ENCODE data around the gene DMRT3.

DMRT3 gene

GRCh38 chr9:972501-973294, 3.8 kb upstream of the DMRT3 start:
- peaks cover 8% of the 10 kb centered on the region for H3K4me1 ChIP-seq (ENCODE audit: control insufficient read depth, insufficient read depth, low read length)
- H3K4me3 ChIP-seq (ENCODE audit: low read length) = no peak overlapping the region
- no peaks in the 10 kb centered on the region for H3K36me3 ChIP-seq (ENCODE audit: insufficient read depth, low read length)
- H3K9me3 ChIP-seq (replicated peaks; ENCODE audit: low read length) = no peaks in the 10 kb centered on the region
- peak overlapping the region; percentile 67 for H3K4me2 ChIP-seq (ENCODE audit: low read length)
- peaks cover 55% of the 10 kb centered on the region for H3K27me3 ChIP-seq (ENCODE audit: control insufficient read depth, insufficient read depth, low read length)
- H3K9ac ChIP-seq (ENCODE audit: low read depth, low read length) = no peak overlapping the region

GRCh38 chr9:973295-973834, 3.1 kb upstream of the DMRT3 start:
- Histone ChIP-seq H3K4me2 (ENCODE audit: low read length) (no peak overlapping the region), H3K9me3 (replicated peaks; ENCODE audit: low read length) (no peaks in the 10 kb centered on the region), H3K27me3 (ENCODE audit: control insufficient read depth, insufficient read depth, low read length) (peaks cover 57% of the 10 kb centered on the region), H3K36me3 (ENCODE audit: insufficient read depth, low read length) (no peaks in the 10 kb centered on the region), H3K4me1 (ENCODE audit: control insufficient read depth, insufficient read depth, low read length) (peaks cover 3% of the 10 kb centered on the region), H3K9ac (ENCODE audit: low read depth, low read length) (no peak overlapping the region), H3K4me3 (ENCODE audit: low read length) (no peak overlapping the region)

- Histone ChIP-seq H3K4me1 (ENCODE audit: control insufficient read depth, insufficient read depth, low read length) (peaks cover 3% of the 10 kb centered on the region), H3K4me2 (ENCODE audit: low read length) (no peak overlapping the region), H3K36me3 (ENCODE audit: insufficient read depth, low read length) (no peaks in the 10 kb centered on the region), H3K4me3 (ENCODE audit: low read length) (no peak overlapping the region), H3K9ac (ENCODE audit: low read depth, low read length) (no peak overlapping the region), H3K27me3 (ENCODE audit: control insufficient read depth, insufficient read depth, low read length) (peaks cover 62% of the 10 kb centered on the region), H3K9me3 (replicated peaks; ENCODE audit: low read length) (no peaks in the 10 kb centered on the region)
Measured at GRCh38 chr9:974031-974995, 2.1 kb upstream of the DMRT3 start.

- H3K9me3 ChIP-seq (replicated peaks; ENCODE audit: low read length) = no peaks in the 10 kb centered on the region
- no peak overlapping the region for H3K4me2 ChIP-seq (ENCODE audit: low read length)
- H3K4me1 ChIP-seq (ENCODE audit: control insufficient read depth, insufficient read depth, low read length) = peaks cover 3% of the 10 kb centered on the region
Measured at GRCh38 chr9:974996-975739, 1.3 kb upstream of the DMRT3 start.

GRCh38 chr9:975740-976257, 656 bp upstream of the DMRT3 start:
- Histone ChIP-seq H3K9me3 (replicated peaks; ENCODE audit: low read length) (no peaks in the 10 kb centered on the region), H3K4me1 (ENCODE audit: control insufficient read depth, insufficient read depth, low read length) (peaks cover 3% of the 10 kb centered on the region), H3K4me2 (ENCODE audit: low read length) (peak overlapping the region; percentile 41), H3K4me3 (ENCODE audit: low read length) (peak overlapping the region; percentile 24), H3K9ac (ENCODE audit: low read depth, low read length) (no peak overlapping the region), H3K36me3 (ENCODE audit: insufficient read depth, low read length) (no peaks in the 10 kb centered on the region), H3K27me3 (ENCODE audit: control insufficient read depth, insufficient read depth, low read length) (peaks cover 67% of the 10 kb centered on the region)

More at GRCh38 chr9:974996-975739, 1.3 kb upstream of the DMRT3 start:
- Histone ChIP-seq H3K9ac (ENCODE audit: low read depth, low read length) (no peak overlapping the region), H3K4me3 (ENCODE audit: low read length) (no peak overlapping the region), H3K36me3 (ENCODE audit: insufficient read depth, low read length) (no peaks in the 10 kb centered on the region), H3K27me3 (ENCODE audit: control insufficient read depth, insufficient read depth, low read length) (peaks cover 63% of the 10 kb centered on the region)

- no peaks in the 10 kb centered on the region for H3K9me3 ChIP-seq (replicated peaks; ENCODE audit: low read length)
- peaks cover 74% of the 10 kb centered on the region for H3K27me3 ChIP-seq (ENCODE audit: control insufficient read depth, insufficient read depth, low read length)
- no peak overlapping the region for H3K9ac ChIP-seq (ENCODE audit: low read depth, low read length)
Measured at GRCh38 chr9:976943-977837, 735 bp downstream of the DMRT3 start.

GRCh38 chr9:977838-978830, 1.7 kb downstream of the DMRT3 start:
- Histone ChIP-seq H3K4me2 (ENCODE audit: low read length) (no peak overlapping the region), H3K4me3 (ENCODE audit: low read length) (no peak overlapping the region), H3K4me1 (ENCODE audit: control insufficient read depth, insufficient read depth, low read length) (no peaks in the 10 kb centered on the region), H3K9ac (ENCODE audit: low read depth, low read length) (no peak overlapping the region), H3K9me3 (replicated peaks; ENCODE audit: low read length) (no peaks in the 10 kb centered on the region), H3K36me3 (ENCODE audit: insufficient read depth, low read length) (no peaks in the 10 kb centered on the region), H3K27me3 (ENCODE audit: control insufficient read depth, insufficient read depth, low read length) (peaks cover 82% of the 10 kb centered on the region)

More at GRCh38 chr9:976943-977837, 735 bp downstream of the DMRT3 start:
- Histone ChIP-seq H3K4me2 (ENCODE audit: low read length) (peak overlapping the region; percentile 67), H3K4me1 (ENCODE audit: control insufficient read depth, insufficient read depth, low read length) (no peaks in the 10 kb centered on the region), H3K4me3 (ENCODE audit: low read length) (peak overlapping the region; percentile 42), H3K36me3 (ENCODE audit: insufficient read depth, low read length) (no peaks in the 10 kb centered on the region)

- Histone ChIP-seq H3K4me2 (ENCODE audit: low read length) (no peak overlapping the region), H3K9me3 (replicated peaks; ENCODE audit: low read length) (no peaks in the 10 kb centered on the region), H3K9ac (ENCODE audit: low read depth, low read length) (no peak overlapping the region), H3K36me3 (ENCODE audit: insufficient read depth, low read length) (no peaks in the 10 kb centered on the region), H3K4me3 (ENCODE audit: low read length) (no peak overlapping the region), H3K4me1 (ENCODE audit: control insufficient read depth, insufficient read depth, low read length) (no peaks in the 10 kb centered on the region), H3K27me3 (ENCODE audit: control insufficient read depth, insufficient read depth, low read length) (peaks cover 70% of the 10 kb centered on the region)
Measured at GRCh38 chr9:979983-980382, 3.5 kb downstream of the DMRT3 start.

- Histone ChIP-seq H3K27me3 (ENCODE audit: control insufficient read depth, insufficient read depth, low read length) (peaks cover 65% of the 10 kb centered on the region), H3K9ac (ENCODE audit: low read depth, low read length) (no peak overlapping the region)
Measured at GRCh38 chr9:980640-981039, 4.2 kb downstream of the DMRT3 start.

More at GRCh38 chr9:980640-981039, 4.2 kb downstream of the DMRT3 start:
- no peaks in the 10 kb centered on the region for H3K36me3 ChIP-seq (ENCODE audit: insufficient read depth, low read length)
- H3K9me3 ChIP-seq (replicated peaks; ENCODE audit: low read length) = no peaks in the 10 kb centered on the region
- no peaks in the 10 kb centered on the region for H3K4me1 ChIP-seq (ENCODE audit: control insufficient read depth, insufficient read depth, low read length)
- H3K4me3 ChIP-seq (ENCODE audit: low read length) = no peak overlapping the region
- no peak overlapping the region for H3K4me2 ChIP-seq (ENCODE audit: low read length)

Measured in skeletal muscle satellite cell (primary cell).